Left lung (tissue), 10 donors: Measurements from ENCODE around the gene PLA2G6. TPM values are rescaled to one million over a fixed set of nuclear protein-coding genes. Genes with fewer than 3 reads are reported as not detected.

Experiments
- ATAC-seq: fragments of 200-7000 bp; cut with Tn5 transposase; one replicate; pipeline ENCODE4 v1.9.1; 2020; ENCODE audit warnings: moderate library complexity
- DNase-seq, 4 donors: peaks; one replicate each; pipeline ENCODE4 v3.0.0-alpha.2; 2013 to 2020
- H3K27ac ChIP-seq, 2 donors: fragments of 200-600 bp; sonication (generic) in 1 of 2; one replicate each; pipeline versions ENCODE4 v1.5.0 to v1.8.0; 2020 to 2021
- H3K27me3 ChIP-seq, 2 donors: fragments of 200-600 bp; sonication (generic) in 1 of 2; one replicate each; pipeline versions ENCODE4 v1.5.0 to v1.8.0; 2020 to 2021
- H3K36me3 ChIP-seq, 2 donors: fragments of 200-600 bp; sonication (generic) in 1 of 2; one replicate each; pipeline versions ENCODE4 v1.5.0 to v1.8.0; 2020 to 2021
- H3K4me1 ChIP-seq, 2 donors: fragments of 200-600 bp; one replicate each; pipeline ENCODE4 v1.8.0; 2021
- H3K4me3 ChIP-seq, 2 donors: fragments of 200-600 bp; sonication (generic) in 1 of 2; one replicate each; pipeline versions ENCODE4 v1.5.0 to v1.8.0; 2020 to 2021; ENCODE audit warnings: mild to moderate bottlenecking in 1 of 2
- H3K9me3 ChIP-seq, 2 donors: fragments of 200-600 bp; sonication (generic) in 1 of 2; one replicate each; pipeline versions ENCODE4 v1.5.0 to v1.8.0; 2020 to 2021
- CTCF ChIP-seq, 2 donors: fragments of 200-600 bp; sonication (generic) in 1 of 2; IDR thresholded peaks; one replicate each; pipeline versions ENCODE4 v1.5.0 to v1.8.0; 2021; ENCODE audit warnings: antibody characterized with exemption in 2 of 2
- intact Hi-C, 2 donors: fragments of 100-400 bp; cut with DNase I; formaldehyde crosslinking; loops; one replicate each; pipeline versions ENCODE4 v1.11.2 to v1.14.2; 2022
- polyA plus RNA-seq, 6 donors: library from polyadenylated mRNA; unstranded; fragments of 120-200 nt; gene quantifications; one replicate each; pipeline ENCODE4 v1.2.1, GENCODE V29; 2013; ENCODE audit not compliant: insufficient read length in 6 of 6
- total RNA-seq, 2 donors: library from RNA; stranded (reverse); fragmentation: NEBNext Ultra II Directional; extraction: Animal tissue kit (Norgen Biotek cat#: 25700); gene quantifications; one replicate each; pipeline ENCODE4 v1.2.1, GENCODE V29; 2021
- donor health status: DM: no; HTN: yes; CAD: no.
- donor health status: DM: no; HTN: no; CAD: no.

PLA2G6 gene
- total and polyA plus RNA-seq, 8 donors = 29.8 to 44.1 (median 35.7) TPM

GRCh38 chr22:38097557-38098409 is 83.8 kb downstream of the PLA2G6 start:
- DNase-seq (peak in 2 of 4 donors; percentile 24 to 51), ATAC-seq (peak; percentile 29)
- no peaks in the 10 kb centered on the region for H3K27me3 ChIP-seq
- H3K27ac ChIP-seq = no peak overlapping the region
- no peaks in the 10 kb centered on the region for H3K4me1 ChIP-seq
- no peaks in the 10 kb centered on the region for H3K36me3 ChIP-seq
- no peak overlapping the region for H3K4me3 ChIP-seq
- H3K9me3 ChIP-seq = no peaks in the 10 kb centered on the region
- intact Hi-C loops = no loop called here
- no peak for TF ChIP-seq CTCF (IDR thresholded peaks at IDR 0.05)

- intact Hi-C loops = no loop called here
- H3K36me3 ChIP-seq = no peaks in the 10 kb centered on the region
- peak in 1 of 4 donors; percentile 67 for DNase-seq
Observed at GRCh38 chr22:38097058-38097457, 84.6 kb downstream of the PLA2G6 start.

GRCh38 chr22:38089474-38089851 is 92.2 kb downstream of the PLA2G6 start:
- Histone ChIP-seq H3K4me3 (no peak overlapping the region), H3K4me1 (peaks cover 0 to 11% of the 10 kb centered on the region in 2 donors), H3K36me3 (no peaks in the 10 kb centered on the region), H3K27ac (no peak overlapping the region), H3K9me3 (no peaks in the 10 kb centered on the region), H3K27me3 (peaks cover 0 to 26% of the 10 kb centered on the region in 2 donors)
- intact Hi-C loops = no loop called here
- TF ChIP-seq CTCF (IDR thresholded peaks at IDR 0.05) = no peak
- peak in 1 of 4 donors; percentile 61 for DNase-seq
- ATAC-seq = no peak

More at GRCh38 chr22:38097058-38097457, 84.6 kb downstream of the PLA2G6 start:
- TF ChIP-seq CTCF (IDR thresholded peaks at IDR 0.05) = no peak
- H3K9me3 ChIP-seq = no peaks in the 10 kb centered on the region
- no peaks in the 10 kb centered on the region for H3K4me1 ChIP-seq
- H3K27me3 ChIP-seq = no peaks in the 10 kb centered on the region
- H3K4me3 ChIP-seq = no peak overlapping the region
- no peak overlapping the region for H3K27ac ChIP-seq
- no peak for ATAC-seq

GRCh38 chr22:38088629-38089473 is 92.8 kb downstream of the PLA2G6 start:
- DNase-seq (peak in 1 of 4 donors; percentile 61), ATAC-seq (peak; percentile 49)
- H3K4me3 ChIP-seq = peak overlapping the region; percentile 10 to 19
- no peaks in the 10 kb centered on the region for H3K9me3 ChIP-seq
- no peaks in the 10 kb centered on the region for H3K36me3 ChIP-seq
- intact Hi-C loops = no loop called here
- peaks cover 0 to 11% of the 10 kb centered on the region in 2 donors for H3K4me1 ChIP-seq
- no peak overlapping the region for H3K27ac ChIP-seq
- H3K27me3 ChIP-seq = peaks cover 0 to 31% of the 10 kb centered on the region in 2 donors
- TF ChIP-seq CTCF (IDR thresholded peaks at IDR 0.05) = no peak

- Histone ChIP-seq H3K9me3 (no peaks in the 10 kb centered on the region), H3K27ac (no peak overlapping the region), H3K36me3 (no peaks in the 10 kb centered on the region), H3K4me1 (peaks cover 0 to 11% of the 10 kb centered on the region in 2 donors), H3K27me3 (peaks cover 8 to 41% of the 10 kb centered on the region in 2 donors), H3K4me3 (no peak overlapping the region)
- DNase-seq = peak in 1 of 4 donors; percentile 52
- ATAC-seq = no peak
- no peak for TF ChIP-seq CTCF (IDR thresholded peaks at IDR 0.05)
- intact Hi-C loops = no loop called here
Observed at GRCh38 chr22:38087855-38088254, 93.8 kb downstream of the PLA2G6 start.
